SK-N-SH treated with all-trans-retinoic acid at 6 μM for 48 hours (cell line): ENCODE data around the gene ZNF474.

ENCODE experiments used
- ATAC-seq: fragments of 200-7000 bp; cut with Tn5 transposase; 3 replicates; pipeline ENCODE4 v1.9.1; 2020; ENCODE audit warnings: mild to moderate bottlenecking, moderate library complexity
- ARNTL ChIP-seq: fragments of 450-650 bp; formaldehyde crosslinking; IDR thresholded peaks from 2 replicates; pipeline ENCODE4 v1.5.0; 2020; ENCODE audit warnings: low read depth, mild to moderate bottlenecking, moderate library complexity, borderline replicate concordance
- BACH2 ChIP-seq: fragments of 250-450 bp; sonication (Bioruptor Pico); IDR thresholded peaks from 2 replicates; pipeline ENCODE4 v1.9.0; 2021; ENCODE audit warnings: mild to moderate bottlenecking, borderline replicate concordance
- ESRRG ChIP-seq: fragments of 250-450 bp; sonication (Bioruptor Pico); IDR thresholded peaks from 2 replicates; pipeline ENCODE4 v1.6.1; 2021; ENCODE audit warnings: mild to moderate bottlenecking
- GLIS3 ChIP-seq: fragments of 250-450 bp; sonication (Bioruptor Pico); IDR thresholded peaks from 2 replicates; pipeline ENCODE4 v1.5.0; 2020; ENCODE audit warnings: mild to moderate bottlenecking, moderate library complexity
- ISL1 ChIP-seq: fragments of 250-450 bp; sonication (Bioruptor Pico); IDR thresholded peaks from 2 replicates; pipeline ENCODE4 v2.1.2; 2022; ENCODE audit warnings: mild to moderate bottlenecking, moderate library complexity
- OSR1 ChIP-seq: fragments of 250-450 bp; sonication (Bioruptor Pico); IDR thresholded peaks from 2 replicates; pipeline ENCODE4 v1.8.0; 2022; ENCODE audit warnings: moderate library complexity, mild to moderate bottlenecking, inconsistent platforms
- PPARA ChIP-seq: fragments of 250-450 bp; sonication (Bioruptor Pico); IDR thresholded peaks from 2 replicates; pipeline ENCODE4 v1.5.0; 2020; ENCODE audit warnings: mild to moderate bottlenecking, borderline replicate concordance
- RARB ChIP-seq: fragments of 250-450 bp; sonication (Bioruptor Pico); IDR thresholded peaks from 2 replicates; pipeline ENCODE4 v1.8.0; 2021; ENCODE audit warnings: mild to moderate bottlenecking, moderate library complexity
- SNAI2 ChIP-seq: fragments of 250-450 bp; sonication (Bioruptor Pico); IDR thresholded peaks from 2 replicates; pipeline ENCODE4 v1.5.0; 2020; ENCODE audit warnings: mild to moderate bottlenecking, moderate library complexity
- TCF4 ChIP-seq: fragments of 250-450 bp; sonication (Bioruptor Pico); IDR thresholded peaks from 2 replicates; pipeline ENCODE4 v1.8.0; 2021; ENCODE audit warnings: mild to moderate bottlenecking, moderate library complexity, borderline replicate concordance
- ZC3H10 ChIP-seq: fragments of 250-450 bp; sonication (Bioruptor Pico); IDR thresholded peaks from 2 replicates; pipeline ENCODE4 v1.5.1; 2021; ENCODE audit warnings: mild to moderate bottlenecking, moderate library complexity
- ZFP3 ChIP-seq: fragments of 250-450 bp; sonication (Bioruptor Pico); IDR thresholded peaks from 2 replicates; pipeline ENCODE4 v1.5.0; 2020; ENCODE audit warnings: mild to moderate bottlenecking, moderate library complexity
- ZFP30 ChIP-seq: fragments of 450-650 bp; formaldehyde crosslinking; IDR thresholded peaks from 2 replicates; pipeline ENCODE4 v1.5.0; 2022; ENCODE audit warnings: mild to moderate bottlenecking, moderate library complexity
- ZNF565 ChIP-seq: fragments of 450-650 bp; formaldehyde crosslinking; conservative IDR thresholded peaks from 2 replicates; pipeline ENCODE4 v1.5.0; 2020; ENCODE audit warnings: low read depth, mild to moderate bottlenecking, moderate library complexity
- ZNF70 ChIP-seq: fragments of 450-650 bp; formaldehyde crosslinking; IDR thresholded peaks from 2 replicates; pipeline ENCODE4 v1.5.0; 2020; ENCODE audit warnings: mild to moderate bottlenecking, moderate library complexity
- ZNF8 ChIP-seq: fragments of 450-650 bp; formaldehyde crosslinking; IDR thresholded peaks from 2 replicates; pipeline ENCODE4 v1.5.0; 2020; ENCODE audit warnings: mild to moderate bottlenecking, moderate library complexity
- TF ChIP-seq, protein P1 (sequence below): fragments of 250-450 bp; sonication (Bioruptor Pico); IDR thresholded peaks from 2 replicates; pipeline ENCODE4 v1.8.0; 2021; ENCODE audit warnings: low read depth, mild to moderate bottlenecking, moderate library complexity, borderline replicate concordance
- TF ChIP-seq, protein P2 (sequence below): fragments of 250-450 bp; sonication (Bioruptor Pico); IDR thresholded peaks from 2 replicates; pipeline ENCODE4 v1.5.0; 2020; ENCODE audit warnings: mild to moderate bottlenecking, moderate library complexity
- TF ChIP-seq, protein P3 (sequence below): fragments of 250-450 bp; sonication (Bioruptor Pico); IDR thresholded peaks from 2 replicates; pipeline ENCODE4 v1.5.1; 2020; ENCODE audit warnings: low read depth, mild to moderate bottlenecking, moderate library complexity
- TF ChIP-seq, protein P4 (sequence below): fragments of 250-450 bp; sonication (Bioruptor Pico); IDR thresholded peaks from 2 replicates; pipeline ENCODE4 v1.5.1; 2021; ENCODE audit warnings: mild to moderate bottlenecking, moderate library complexity
- TF ChIP-seq, protein P5 (sequence below): fragments of 250-450 bp; sonication (Bioruptor Pico); IDR thresholded peaks from 2 replicates; pipeline ENCODE4 v1.8.0; 2020; ENCODE audit warnings: mild to moderate bottlenecking, moderate library complexity, borderline replicate concordance

Gene ZNF474

DNA sequence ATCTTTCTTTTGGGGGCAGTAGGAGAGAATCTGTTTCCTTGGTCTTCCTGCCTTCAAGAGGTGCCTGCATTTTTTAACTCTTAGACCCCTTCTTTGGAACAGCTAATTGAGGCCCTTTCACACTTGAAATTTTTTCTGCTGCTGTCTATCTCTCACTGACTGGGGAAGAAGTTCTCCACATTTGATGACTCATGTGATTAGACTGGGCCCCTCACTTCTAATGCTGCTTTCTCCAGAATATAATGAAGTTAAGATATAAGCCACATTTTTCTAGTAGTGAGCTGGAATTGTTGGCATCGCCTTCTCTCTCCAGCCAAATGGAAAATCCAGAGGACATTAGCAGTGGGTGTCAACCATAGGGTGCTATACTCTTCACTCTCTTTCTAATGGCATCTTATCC lies 12.4 kb downstream of the ZNF474 start (continued):
- TF ChIP-seq, protein P1, sequence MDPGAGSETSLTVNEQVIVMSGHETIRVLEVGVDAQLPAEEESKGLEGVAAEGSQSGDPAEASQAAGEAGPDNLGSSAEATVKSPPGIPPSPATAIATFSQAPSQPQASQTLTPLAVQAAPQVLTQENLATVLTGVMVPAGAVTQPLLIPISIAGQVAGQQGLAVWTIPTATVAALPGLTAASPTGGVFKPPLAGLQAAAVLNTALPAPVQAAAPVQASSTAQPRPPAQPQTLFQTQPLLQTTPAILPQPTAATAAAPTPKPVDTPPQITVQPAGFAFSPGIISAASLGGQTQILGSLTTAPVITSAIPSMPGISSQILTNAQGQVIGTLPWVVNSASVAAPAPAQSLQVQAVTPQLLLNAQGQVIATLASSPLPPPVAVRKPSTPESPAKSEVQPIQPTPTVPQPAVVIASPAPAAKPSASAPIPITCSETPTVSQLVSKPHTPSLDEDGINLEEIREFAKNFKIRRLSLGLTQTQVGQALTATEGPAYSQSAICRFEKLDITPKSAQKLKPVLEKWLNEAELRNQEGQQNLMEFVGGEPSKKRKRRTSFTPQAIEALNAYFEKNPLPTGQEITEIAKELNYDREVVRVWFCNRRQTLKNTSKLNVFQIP (CRISPR knock-in tag): no peak

DNA sequence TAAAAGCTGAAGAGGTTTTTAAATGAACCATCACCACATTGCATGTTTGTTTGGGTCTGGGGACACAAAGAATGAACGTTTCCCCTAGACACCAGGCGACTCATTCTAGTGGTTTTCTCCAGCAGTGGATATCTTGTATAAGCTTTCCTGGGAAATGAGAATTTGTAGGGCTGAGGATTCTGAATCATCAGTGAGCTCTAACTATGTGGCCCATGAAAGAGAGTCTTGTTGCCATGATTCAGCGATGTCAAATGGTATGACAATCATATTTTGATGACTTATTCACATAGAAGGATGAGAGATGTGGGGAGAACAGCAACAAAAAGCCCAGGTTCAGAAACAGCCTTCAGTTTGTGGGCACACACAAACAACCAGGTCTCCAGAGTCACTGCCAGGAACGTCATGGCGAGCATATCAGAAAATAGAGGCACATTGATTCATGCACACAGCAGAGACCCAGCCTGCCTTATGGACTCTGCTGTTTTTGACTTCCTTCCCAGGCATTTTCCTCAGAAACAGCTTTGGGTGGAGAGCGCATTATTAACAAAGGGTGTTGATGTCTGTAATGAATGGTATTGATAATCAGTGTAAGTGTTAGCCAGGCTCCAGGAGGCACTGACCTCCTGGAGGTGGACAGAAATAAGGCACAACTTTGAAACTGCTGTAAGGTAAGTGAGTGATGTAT lies 13.3 kb downstream of the ZNF474 start:
- ATAC-seq: peak; percentile 81
- TF ChIP-seq TCF4 (CRISPR knock-in tag) (no peak), SNAI2 (CRISPR knock-in tag) (no peak), ZC3H10 (no peak), BACH2 (no peak), ZNF565 (no peak), ZFP30 (CRISPR knock-in tag) (no peak), OSR1 (CRISPR knock-in tag) (no peak), ISL1 (CRISPR knock-in tag) (no peak), ARNTL (CRISPR knock-in tag) (no peak), PPARA (no peak), ZFP3 (CRISPR knock-in tag) (no peak), ESRRG (CRISPR knock-in tag) (no peak), RARB (no peak)
- TF ChIP-seq, protein P2, sequence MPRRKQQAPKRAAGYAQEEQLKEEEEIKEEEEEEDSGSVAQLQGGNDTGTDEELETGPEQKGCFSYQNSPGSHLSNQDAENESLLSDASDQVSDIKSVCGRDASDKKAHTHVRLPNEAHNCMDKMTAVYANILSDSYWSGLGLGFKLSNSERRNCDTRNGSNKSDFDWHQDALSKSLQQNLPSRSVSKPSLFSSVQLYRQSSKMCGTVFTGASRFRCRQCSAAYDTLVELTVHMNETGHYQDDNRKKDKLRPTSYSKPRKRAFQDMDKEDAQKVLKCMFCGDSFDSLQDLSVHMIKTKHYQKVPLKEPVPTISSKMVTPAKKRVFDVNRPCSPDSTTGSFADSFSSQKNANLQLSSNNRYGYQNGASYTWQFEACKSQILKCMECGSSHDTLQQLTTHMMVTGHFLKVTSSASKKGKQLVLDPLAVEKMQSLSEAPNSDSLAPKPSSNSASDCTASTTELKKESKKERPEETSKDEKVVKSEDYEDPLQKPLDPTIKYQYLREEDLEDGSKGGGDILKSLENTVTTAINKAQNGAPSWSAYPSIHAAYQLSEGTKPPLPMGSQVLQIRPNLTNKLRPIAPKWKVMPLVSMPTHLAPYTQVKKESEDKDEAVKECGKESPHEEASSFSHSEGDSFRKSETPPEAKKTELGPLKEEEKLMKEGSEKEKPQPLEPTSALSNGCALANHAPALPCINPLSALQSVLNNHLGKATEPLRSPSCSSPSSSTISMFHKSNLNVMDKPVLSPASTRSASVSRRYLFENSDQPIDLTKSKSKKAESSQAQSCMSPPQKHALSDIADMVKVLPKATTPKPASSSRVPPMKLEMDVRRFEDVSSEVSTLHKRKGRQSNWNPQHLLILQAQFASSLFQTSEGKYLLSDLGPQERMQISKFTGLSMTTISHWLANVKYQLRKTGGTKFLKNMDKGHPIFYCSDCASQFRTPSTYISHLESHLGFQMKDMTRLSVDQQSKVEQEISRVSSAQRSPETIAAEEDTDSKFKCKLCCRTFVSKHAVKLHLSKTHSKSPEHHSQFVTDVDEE: no peak
- TF ChIP-seq, protein P3, sequence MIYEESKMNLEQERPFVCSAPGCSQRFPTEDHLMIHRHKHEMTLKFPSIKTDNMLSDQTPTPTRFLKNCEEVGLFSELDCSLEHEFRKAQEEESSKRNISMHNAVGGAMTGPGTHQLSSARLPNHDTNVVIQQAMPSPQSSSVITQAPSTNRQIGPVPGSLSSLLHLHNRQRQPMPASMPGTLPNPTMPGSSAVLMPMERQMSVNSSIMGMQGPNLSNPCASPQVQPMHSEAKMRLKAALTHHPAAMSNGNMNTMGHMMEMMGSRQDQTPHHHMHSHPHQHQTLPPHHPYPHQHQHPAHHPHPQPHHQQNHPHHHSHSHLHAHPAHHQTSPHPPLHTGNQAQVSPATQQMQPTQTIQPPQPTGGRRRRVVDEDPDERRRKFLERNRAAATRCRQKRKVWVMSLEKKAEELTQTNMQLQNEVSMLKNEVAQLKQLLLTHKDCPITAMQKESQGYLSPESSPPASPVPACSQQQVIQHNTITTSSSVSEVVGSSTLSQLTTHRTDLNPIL (CRISPR knock-in tag): no peak
- TF ChIP-seq, protein P1 (CRISPR knock-in tag): no peak
- TF ChIP-seq, protein P4, sequence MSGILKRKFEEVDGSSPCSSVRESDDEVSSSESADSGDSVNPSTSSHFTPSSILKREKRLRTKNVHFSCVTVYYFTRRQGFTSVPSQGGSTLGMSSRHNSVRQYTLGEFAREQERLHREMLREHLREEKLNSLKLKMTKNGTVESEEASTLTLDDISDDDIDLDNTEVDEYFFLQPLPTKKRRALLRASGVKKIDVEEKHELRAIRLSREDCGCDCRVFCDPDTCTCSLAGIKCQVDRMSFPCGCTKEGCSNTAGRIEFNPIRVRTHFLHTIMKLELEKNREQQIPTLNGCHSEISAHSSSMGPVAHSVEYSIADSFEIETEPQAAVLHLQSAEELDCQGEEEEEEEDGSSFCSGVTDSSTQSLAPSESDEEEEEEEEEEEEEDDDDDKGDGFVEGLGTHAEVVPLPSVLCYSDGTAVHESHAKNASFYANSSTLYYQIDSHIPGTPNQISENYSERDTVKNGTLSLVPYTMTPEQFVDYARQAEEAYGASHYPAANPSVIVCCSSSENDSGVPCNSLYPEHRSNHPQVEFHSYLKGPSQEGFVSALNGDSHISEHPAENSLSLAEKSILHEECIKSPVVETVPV (CRISPR knock-in tag): no peak
- TF ChIP-seq, protein P5, sequence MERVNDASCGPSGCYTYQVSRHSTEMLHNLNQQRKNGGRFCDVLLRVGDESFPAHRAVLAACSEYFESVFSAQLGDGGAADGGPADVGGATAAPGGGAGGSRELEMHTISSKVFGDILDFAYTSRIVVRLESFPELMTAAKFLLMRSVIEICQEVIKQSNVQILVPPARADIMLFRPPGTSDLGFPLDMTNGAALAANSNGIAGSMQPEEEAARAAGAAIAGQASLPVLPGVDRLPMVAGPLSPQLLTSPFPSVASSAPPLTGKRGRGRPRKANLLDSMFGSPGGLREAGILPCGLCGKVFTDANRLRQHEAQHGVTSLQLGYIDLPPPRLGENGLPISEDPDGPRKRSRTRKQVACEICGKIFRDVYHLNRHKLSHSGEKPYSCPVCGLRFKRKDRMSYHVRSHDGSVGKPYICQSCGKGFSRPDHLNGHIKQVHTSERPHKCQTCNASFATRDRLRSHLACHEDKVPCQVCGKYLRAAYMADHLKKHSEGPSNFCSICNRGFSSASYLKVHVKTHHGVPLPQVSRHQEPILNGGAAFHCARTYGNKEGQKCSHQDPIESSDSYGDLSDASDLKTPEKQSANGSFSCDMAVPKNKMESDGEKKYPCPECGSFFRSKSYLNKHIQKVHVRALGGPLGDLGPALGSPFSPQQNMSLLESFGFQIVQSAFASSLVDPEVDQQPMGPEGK (CRISPR knock-in tag): no peak

DNA sequence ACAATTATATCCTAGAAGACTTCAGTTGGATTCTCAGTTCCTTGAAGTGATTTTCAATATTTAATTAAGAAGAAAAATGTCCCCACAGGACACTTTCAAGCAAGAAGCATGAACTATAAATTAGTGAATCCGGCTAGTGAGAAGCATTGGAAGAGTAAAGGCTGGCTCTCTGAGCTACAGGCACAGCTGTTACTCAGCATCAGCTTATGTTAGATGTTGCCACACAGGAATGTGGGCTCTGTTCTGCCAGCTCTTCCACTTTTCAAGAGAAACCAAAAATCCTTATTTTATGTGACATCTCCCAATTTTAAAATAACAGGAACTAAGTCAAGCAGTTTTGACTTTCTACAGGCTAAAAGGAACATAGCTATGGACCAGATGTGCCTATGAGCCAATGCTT lies 14.9 kb downstream of the ZNF474 start:
- 0 out of 3 replicates have a peak, but pooled peaks have one; percentile 32 for ATAC-seq
- TF ChIP-seq GLIS3: no peak
- TF ChIP-seq ZNF70 (CRISPR knock-in tag): no peak
- TF ChIP-seq ARNTL (CRISPR knock-in tag): no peak
- no peak for TF ChIP-seq TCF4 (CRISPR knock-in tag)
- no peak for TF ChIP-seq ZNF565
- TF ChIP-seq SNAI2 (CRISPR knock-in tag): no peak
- TF ChIP-seq RARB: no peak
- TF ChIP-seq ISL1 (CRISPR knock-in tag): no peak
- TF ChIP-seq, protein P3 (CRISPR knock-in tag): no peak
- no peak for TF ChIP-seq ZFP3 (CRISPR knock-in tag)
- TF ChIP-seq PPARA: no peak
- no peak for TF ChIP-seq ZNF8 (CRISPR knock-in tag)
- TF ChIP-seq ZC3H10: no peak
- TF ChIP-seq BACH2: no peak
- TF ChIP-seq, protein P2: no peak
